Activated CD4-positive, alpha-beta T cell treated with anti-CD3 and anti-CD28 coated beads for 36 hours (primary cell): ENCODE data around the gene CFAP97D2. TPM values are rescaled to one million over a fixed set of nuclear protein-coding genes. Genes with fewer than 3 reads are reported as not detected.
"Not testable (repeated sequence)": the region's sequence is repeated elsewhere in the genome, so short reads cannot be mapped to it uniquely, and the experiment has no call there.

Source experiments
- ATAC-seq: fragments of 200-7000 bp; cut with Tn5 transposase; one replicate; pipeline ENCODE4 v1.10.0; 2021; ENCODE audit warnings: mild to moderate bottlenecking, moderate library complexity
- CTCF ChIA-PET: fragments of 350-600 bp; sonication (Branson Sonifier 250); formaldehyde crosslinking; loops from one replicate; lab custom pipeline; 2021; ENCODE audit warnings: antibody characterized with exemption; lab: Charles Lee
- POLR2A ChIA-PET: fragments of 350-600 bp; sonication (Branson Sonifier 250); formaldehyde crosslinking; loops from one replicate; lab custom pipeline; 2021; ENCODE audit warnings: antibody characterized with exemption, inconsistent platforms; lab: Charles Lee
- DNase-seq: peaks from one replicate; pipeline ENCODE4 v3.0.0-alpha.2; 2020
- H3K27ac Mint-ChIP-seq: one replicate; pipeline ENCODE4 v1.8.0; 2021; ENCODE audit warnings: mixed read lengths
- H3K27me3 Mint-ChIP-seq: one replicate; pipeline ENCODE4 v1.8.0; 2021; ENCODE audit warnings: mixed read lengths
- H3K36me3 Mint-ChIP-seq: one replicate; pipeline ENCODE4 v1.8.0; 2021; ENCODE audit warnings: low read depth, mixed read lengths
- H3K4me1 Mint-ChIP-seq: one replicate; pipeline ENCODE4 v1.8.0; 2021; ENCODE audit warnings: mixed read lengths
- H3K4me3 Mint-ChIP-seq: one replicate; pipeline ENCODE4 v1.8.0; 2021; ENCODE audit warnings: mild to moderate bottlenecking, moderate library complexity, mixed read lengths
- H3K9me3 Mint-ChIP-seq: one replicate; pipeline ENCODE4 v1.8.0; 2021; ENCODE audit warnings: low read depth, mixed read lengths
- intact Hi-C, 2 experiments: fragments of 100-400 bp; cut with DNase I in 1 of 2; cut with micrococcal nuclease in 1 of 2; formaldehyde crosslinking; loops; one replicate each; pipeline versions ENCODE4 v1.14.2 to v1.15.1; 2022 to 2024; cut with DNase I, micrococcal nuclease
- total RNA-seq, 2 experiments: library from RNA; stranded (reverse); gene quantifications; one replicate each; pipeline ENCODE4 v1.2.3, GENCODE V29; 2021

CFAP97D2 gene
- total RNA-seq, 2 experiments from 2014 or later = not detected

DNA sequence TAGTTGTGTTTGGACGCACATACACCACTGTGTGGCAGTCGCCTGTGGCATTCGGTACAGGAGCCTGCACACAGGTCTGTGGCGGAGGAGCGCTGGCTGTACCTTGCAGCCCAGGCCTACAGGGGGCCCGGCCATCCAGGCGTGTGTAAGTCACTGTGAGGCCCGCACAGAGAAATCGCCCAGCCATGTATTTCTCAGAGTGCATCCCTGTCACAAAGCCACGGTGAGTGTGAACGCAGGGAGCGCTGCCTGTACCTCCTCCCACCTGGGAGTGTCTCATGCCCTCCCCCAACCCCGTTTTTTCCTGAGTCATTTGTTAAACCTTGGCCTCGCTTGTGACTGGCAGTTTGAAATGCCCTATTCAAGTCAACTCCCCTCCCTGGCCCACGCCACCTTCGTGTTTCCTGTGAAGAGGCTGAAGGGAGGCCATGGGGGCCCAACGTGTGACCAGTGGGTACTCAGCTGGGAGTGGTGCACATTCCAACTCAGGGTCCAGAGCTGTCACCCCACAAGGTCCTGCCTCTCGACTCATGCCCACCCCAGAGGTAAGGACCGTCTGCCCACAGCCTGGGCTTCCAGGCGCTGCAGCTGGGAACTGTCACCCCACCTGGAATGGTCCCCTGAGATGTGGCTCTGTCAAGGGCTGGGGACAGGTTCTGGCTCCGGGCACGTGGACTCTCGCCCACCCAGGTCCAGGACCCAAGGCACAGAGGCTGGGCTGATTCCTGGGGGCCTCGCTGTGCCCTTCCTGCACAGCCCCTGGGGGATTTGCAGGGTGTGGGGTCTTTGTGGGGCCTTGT lies 35.1 kb upstream of the CFAP97D2 start:
- ATAC-seq = peak; percentile 47
- DNase-seq = peak; percentile 76
- POLR2A ChIA-PET = no interaction called here
- H3K4me3 Mint-ChIP-seq = no peak overlapping the region
- H3K36me3 Mint-ChIP-seq = no peaks in the 10 kb centered on the region
- H3K9me3 Mint-ChIP-seq = no peaks in the 10 kb centered on the region
- intact Hi-C loops = loop anchor here (2.0 kb wide), 1 partner anchor 83 kb away; no protein-coding TSS in a partner anchor
- CTCF ChIA-PET = interaction anchor here (0.6 to 1.2 kb wide), 10 partner anchors 8 to 955 kb away, joined by 3 to 4 read pairs (median 3); no protein-coding TSS in a partner anchor
- H3K27ac Mint-ChIP-seq = peak overlapping the region; percentile 39
- no peaks in the 10 kb centered on the region for H3K27me3 Mint-ChIP-seq
- H3K4me1 Mint-ChIP-seq = peaks cover 12% of the 10 kb centered on the region

GRCh38 chr13:114144606-114145244 lies 34.3 kb upstream of the CFAP97D2 start:
- ATAC-seq (no peak), DNase-seq (peak; percentile 25)
- CTCF ChIA-PET = interaction anchor here (0.6 to 1.4 kb wide), 8 partner anchors 9 to 956 kb away, joined by 3 to 5 read pairs (median 4); no protein-coding TSS in a partner anchor
- Mint-ChIP-seq H3K27ac (peak overlapping the region; percentile 39), H3K27me3 (no peaks in the 10 kb centered on the region), H3K36me3 (no peaks in the 10 kb centered on the region), H3K4me1 (peaks cover 19% of the 10 kb centered on the region), H3K4me3 (no peak overlapping the region), H3K9me3 (no peaks in the 10 kb centered on the region)
- POLR2A ChIA-PET = interaction anchor here (0.5 to 1.1 kb wide), 2 partner anchors 17 to 1616 kb away, joined by 4 read pairs; no protein-coding TSS in a partner anchor
- intact Hi-C loops = loop anchor here in 1 of 2 experiments (5.0 kb wide), 1 partner anchor 32 kb away; no protein-coding TSS in a partner anchor

GRCh38 chr13:114145256-114145655 lies 33.8 kb upstream of the CFAP97D2 start:
- intact Hi-C loops = loop anchor here in 1 of 2 experiments (5.0 kb wide), 1 partner anchor 33 kb away; no protein-coding TSS in a partner anchor
- H3K4me3 Mint-ChIP-seq = no peak overlapping the region
- H3K27ac Mint-ChIP-seq = peak overlapping the region; percentile 11
- peak; percentile 6 for DNase-seq
- POLR2A ChIA-PET = interaction anchor here (0.5 to 1.1 kb wide), 2 partner anchors 17 to 1616 kb away, joined by 4 read pairs; no protein-coding TSS in a partner anchor
- H3K36me3 Mint-ChIP-seq = no peaks in the 10 kb centered on the region
- peaks cover 25% of the 10 kb centered on the region for H3K4me1 Mint-ChIP-seq
- CTCF ChIA-PET = interaction anchor here (0.6 to 1.4 kb wide), 4 partner anchors 16 to 78 kb away, joined by 3 to 5 read pairs (median 4); no protein-coding TSS in a partner anchor
- no peak for ATAC-seq
- no peaks in the 10 kb centered on the region for H3K27me3 Mint-ChIP-seq
- no peaks in the 10 kb centered on the region for H3K9me3 Mint-ChIP-seq

- Mint-ChIP-seq H3K4me1 (peaks cover 29% of the 10 kb centered on the region), H3K27ac (no peak overlapping the region), H3K36me3 (no peaks in the 10 kb centered on the region), H3K4me3 (no peak overlapping the region), H3K27me3 (no peaks in the 10 kb centered on the region), H3K9me3 (no peaks in the 10 kb centered on the region)
- ChIA-PET CTCF (interaction anchor here (0.5 to 1.4 kb wide), 5 partner anchors 15 to 84 kb away, joined by 3 to 5 read pairs (median 4); no protein-coding TSS in a partner anchor), POLR2A (interaction anchor here (1.1 kb wide), 1 partner anchor 16 kb away, joined by 4 read pairs; no protein-coding TSS in a partner anchor)
- no peak for ATAC-seq
- DNase-seq = peak; percentile 5
- intact Hi-C loops = loop anchor here in 1 of 2 experiments (5.0 kb wide), 1 partner anchor 33 kb away; no protein-coding TSS in a partner anchor
Observed at GRCh38 chr13:114145722-114146121, 33.3 kb upstream of the CFAP97D2 start.

GRCh38 chr13:114146173-114146572 lies 32.9 kb upstream of the CFAP97D2 start:
- peak; percentile 1 for DNase-seq
- H3K4me1 Mint-ChIP-seq = peaks cover 34% of the 10 kb centered on the region
- CTCF ChIA-PET = interaction anchor here (0.5 to 1.4 kb wide), 5 partner anchors 15 to 559 kb away, joined by 3 to 5 read pairs (median 4); no protein-coding TSS in a partner anchor
- POLR2A ChIA-PET = no interaction called here
- no peak for ATAC-seq
- H3K27me3 Mint-ChIP-seq = no peaks in the 10 kb centered on the region
- no peak overlapping the region for H3K27ac Mint-ChIP-seq
- intact Hi-C loops = loop anchor here in 1 of 2 experiments (5.0 kb wide), 1 partner anchor 34 kb away; no protein-coding TSS in a partner anchor
- no peaks in the 10 kb centered on the region for H3K9me3 Mint-ChIP-seq
- no peak overlapping the region for H3K4me3 Mint-ChIP-seq
- no peaks in the 10 kb centered on the region for H3K36me3 Mint-ChIP-seq

- Mint-ChIP-seq H3K27me3 (no peaks in the 10 kb centered on the region), H3K4me3 (no peak overlapping the region), H3K27ac (peak overlapping the region; percentile 20), H3K36me3 (no peaks in the 10 kb centered on the region), H3K9me3 (no peaks in the 10 kb centered on the region), H3K4me1 (peaks cover 38% of the 10 kb centered on the region)
- ATAC-seq (no peak), DNase-seq (peak; percentile 52)
- intact Hi-C loops = loop anchor here in 1 of 2 experiments (5.0 kb wide), 1 partner anchor 34 kb away; no protein-coding TSS in a partner anchor
- ChIA-PET CTCF (interaction anchor here (0.6 to 1.4 kb wide), 4 partner anchors 11 to 559 kb away, joined by 3 to 5 read pairs (median 4); no protein-coding TSS in a partner anchor), POLR2A (no interaction called here)
Observed at GRCh38 chr13:114146629-114147028, 32.4 kb upstream of the CFAP97D2 start.

DNA sequence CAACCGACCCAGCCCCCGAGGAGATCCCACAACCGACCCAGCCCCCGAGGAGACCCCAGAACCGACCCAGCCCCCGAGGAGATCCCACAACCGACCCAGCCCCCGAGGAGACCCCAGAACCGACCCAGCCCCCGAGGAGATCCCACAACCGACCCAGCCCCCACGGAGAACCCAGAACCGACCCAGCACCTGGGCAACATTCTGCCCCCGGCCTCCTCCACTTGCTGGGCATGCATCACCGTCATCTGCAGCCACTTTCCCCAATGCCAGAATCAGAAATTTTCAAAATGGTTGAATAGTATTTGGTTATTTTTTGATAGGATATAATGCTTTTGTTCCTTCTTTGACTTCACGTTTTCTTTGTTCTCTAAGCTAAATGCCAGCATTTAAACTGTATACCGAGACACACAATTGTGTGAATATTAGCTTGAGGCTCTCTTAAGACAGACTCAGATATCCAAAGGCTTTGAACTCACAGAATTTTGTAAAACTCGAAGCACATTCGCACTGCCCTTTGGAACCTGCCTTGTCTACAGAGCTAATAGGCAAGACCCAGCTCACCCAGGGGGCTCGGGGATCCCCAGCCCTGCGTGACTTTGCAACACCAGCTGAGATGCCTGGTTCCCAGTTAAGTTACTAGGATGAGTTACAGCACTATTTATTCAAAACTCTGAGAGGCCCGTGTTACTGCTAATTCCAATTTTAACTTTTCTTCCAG lies 31.1 kb upstream of the CFAP97D2 start:
- Mint-ChIP-seq H3K27ac (peak overlapping the region; percentile 87), H3K36me3 (no peaks in the 10 kb centered on the region), H3K27me3 (no peaks in the 10 kb centered on the region), H3K9me3 (no peaks in the 10 kb centered on the region), H3K4me3 (peak overlapping the region; percentile 30), H3K4me1 (peaks cover 49% of the 10 kb centered on the region)
- intact Hi-C loops = loop anchor here (1.0 to 5.0 kb wide), 3 partner anchors 19 to 81 kb away; no protein-coding TSS in a partner anchor
- ChIA-PET POLR2A (interaction anchor here (0.6 to 1.5 kb wide), 3 partner anchors 65 to 171 kb away, joined by 3 to 9 read pairs (median 4); no protein-coding TSS in a partner anchor), CTCF (interaction anchor here (0.5 to 1.2 kb wide), 10 partner anchors 10 to 78 kb away, joined by 3 to 7 read pairs (median 3); no protein-coding TSS in a partner anchor)
- peak; percentile 14 for ATAC-seq
- DNase-seq = no peak

DNA sequence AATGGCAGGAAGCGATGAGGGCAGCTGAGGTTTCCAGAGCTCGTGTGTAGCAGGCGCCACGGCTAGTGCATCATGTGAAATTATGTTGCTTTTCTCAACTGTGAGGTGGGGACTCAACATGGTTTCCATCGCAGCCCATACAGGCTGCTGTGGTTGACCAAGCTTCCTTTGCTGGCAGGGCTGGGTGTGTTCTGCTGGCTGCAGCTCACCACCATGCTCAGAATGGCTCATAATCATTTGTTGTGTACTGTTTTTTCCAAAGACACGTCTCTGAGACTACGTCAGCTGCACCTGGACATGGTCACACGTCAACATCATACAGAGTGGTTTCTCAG lies 30.6 kb upstream of the CFAP97D2 start:
- H3K27ac Mint-ChIP-seq = peak overlapping the region; percentile 87
- peak overlapping the region; percentile 30 for H3K4me3 Mint-ChIP-seq
- peak; percentile 90 for DNase-seq

DNA sequence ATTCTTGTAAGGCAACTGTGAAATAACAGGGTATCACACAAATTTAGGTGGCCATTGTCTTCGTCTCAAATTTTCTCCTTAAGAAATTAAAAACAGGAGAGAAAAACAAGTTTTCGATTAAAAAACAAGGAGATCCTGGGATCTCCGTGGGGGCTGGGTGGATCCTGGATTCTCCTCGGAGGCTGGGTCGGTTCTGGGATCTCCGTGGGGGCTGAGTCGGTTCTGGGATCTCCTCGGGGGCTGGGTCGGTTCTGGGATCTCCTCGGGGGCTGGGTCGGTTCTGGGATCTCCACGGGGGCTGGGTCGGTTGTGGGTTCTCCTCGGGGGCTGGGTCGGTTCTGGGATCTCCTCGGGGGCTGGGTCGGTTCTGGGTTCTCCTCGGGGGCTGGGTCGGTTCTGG lies 30.2 kb upstream of the CFAP97D2 start:
- Mint-ChIP-seq H3K4me1 (peaks cover 56% of the 10 kb centered on the region), H3K27ac (peak overlapping the region; percentile 87), H3K4me3 (peak overlapping the region; percentile 30)
- H3K27me3 Mint-ChIP-seq, ATAC-seq, H3K9me3 Mint-ChIP-seq, H3K36me3 Mint-ChIP-seq, DNase-seq: not testable (repeated sequence)
- ChIA-PET CTCF (interaction anchor here (0.6 to 1.2 kb wide), 8 partner anchors 11 to 129 kb away, joined by 3 to 5 read pairs (median 3); no protein-coding TSS in a partner anchor), POLR2A (interaction anchor here (1.5 kb wide), 1 partner anchor 81 kb away, joined by 9 read pairs; no protein-coding TSS in a partner anchor)
- intact Hi-C loops = loop anchor here (1.0 to 5.0 kb wide), 3 partner anchors 20 to 82 kb away; no protein-coding TSS in a partner anchor

More for the DNA sequence above, 30.6 kb upstream of the CFAP97D2 start:
- ATAC-seq = peak; percentile 76
- intact Hi-C loops = loop anchor here (1.0 to 5.0 kb wide), 3 partner anchors 19 to 81 kb away; no protein-coding TSS in a partner anchor
- no peaks in the 10 kb centered on the region for H3K36me3 Mint-ChIP-seq
- ChIA-PET POLR2A (interaction anchor here (0.6 to 1.5 kb wide), 2 partner anchors 66 to 81 kb away, joined by 4 to 9 read pairs; no protein-coding TSS in a partner anchor), CTCF (interaction anchor here (0.6 to 1.2 kb wide), 10 partner anchors 11 to 129 kb away, joined by 3 to 7 read pairs (median 3); no protein-coding TSS in a partner anchor)
- H3K27me3 Mint-ChIP-seq = no peaks in the 10 kb centered on the region
- peaks cover 52% of the 10 kb centered on the region for H3K4me1 Mint-ChIP-seq
- H3K9me3 Mint-ChIP-seq = no peaks in the 10 kb centered on the region
